Breast epithelium (tissue), 3 donors: ENCODE data around the gene FLT3LG.

ENCODE experiments used
- POLR2A ChIP-seq: fragments of 450-650 bp; IDR thresholded peaks from one replicate; pipeline ENCODE4 v1.6.1; 2016; ENCODE audit warnings: antibody characterized with exemption, mild to moderate bottlenecking, moderate library complexity
- POLR2AphosphoS5 ChIP-seq, 3 donors: sonication (generic); formaldehyde crosslinking; IDR thresholded peaks; one replicate each; pipeline ENCODE4 v1.6.1; 2017; ENCODE audit warnings: antibody characterized with exemption in 3 of 3
- TF ChIP-seq, protein P1 (sequence below), 3 donors: fragments of 450-650 bp; IDR thresholded peaks; one replicate each; pipeline ENCODE4 v1.5.1; 2016 to 2017; ENCODE audit warnings: antibody characterized with exemption in 3 of 3, mild to moderate bottlenecking in 3 of 3, moderate library complexity in 3 of 3

DNA sequence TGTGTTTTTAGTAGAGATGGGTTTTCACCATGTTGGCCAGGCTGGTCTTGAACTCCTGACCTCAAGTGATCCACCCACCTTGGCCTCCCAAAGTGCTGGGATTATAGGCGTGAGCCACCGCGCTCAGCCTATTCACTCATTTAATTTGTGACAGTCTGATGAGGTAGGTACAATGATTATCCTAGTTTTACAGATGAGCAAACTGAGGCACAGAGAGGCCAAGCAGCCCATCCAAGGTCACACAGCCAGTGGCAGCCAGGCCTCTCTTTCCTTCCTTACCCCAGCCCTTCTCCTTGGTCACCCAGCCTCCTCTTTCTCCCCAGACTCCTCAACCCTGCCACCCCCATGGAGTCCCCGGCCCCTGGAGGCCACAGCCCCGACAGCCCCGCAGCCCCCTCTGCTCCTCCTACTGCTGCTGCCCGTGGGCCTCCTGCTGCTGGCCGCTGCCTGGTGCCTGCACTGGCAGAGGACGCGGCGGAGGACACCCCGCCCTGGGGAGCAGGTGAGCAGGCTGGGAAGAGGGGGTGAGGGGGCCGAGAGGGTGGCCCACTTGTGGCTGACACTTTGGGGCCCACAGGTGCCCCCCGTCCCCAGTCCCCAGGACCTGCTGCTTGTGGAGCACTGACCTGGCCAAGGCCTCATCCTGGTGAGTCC, 6.1 kb downstream of the FLT3LG start:
- TF ChIP-seq, protein P1, sequence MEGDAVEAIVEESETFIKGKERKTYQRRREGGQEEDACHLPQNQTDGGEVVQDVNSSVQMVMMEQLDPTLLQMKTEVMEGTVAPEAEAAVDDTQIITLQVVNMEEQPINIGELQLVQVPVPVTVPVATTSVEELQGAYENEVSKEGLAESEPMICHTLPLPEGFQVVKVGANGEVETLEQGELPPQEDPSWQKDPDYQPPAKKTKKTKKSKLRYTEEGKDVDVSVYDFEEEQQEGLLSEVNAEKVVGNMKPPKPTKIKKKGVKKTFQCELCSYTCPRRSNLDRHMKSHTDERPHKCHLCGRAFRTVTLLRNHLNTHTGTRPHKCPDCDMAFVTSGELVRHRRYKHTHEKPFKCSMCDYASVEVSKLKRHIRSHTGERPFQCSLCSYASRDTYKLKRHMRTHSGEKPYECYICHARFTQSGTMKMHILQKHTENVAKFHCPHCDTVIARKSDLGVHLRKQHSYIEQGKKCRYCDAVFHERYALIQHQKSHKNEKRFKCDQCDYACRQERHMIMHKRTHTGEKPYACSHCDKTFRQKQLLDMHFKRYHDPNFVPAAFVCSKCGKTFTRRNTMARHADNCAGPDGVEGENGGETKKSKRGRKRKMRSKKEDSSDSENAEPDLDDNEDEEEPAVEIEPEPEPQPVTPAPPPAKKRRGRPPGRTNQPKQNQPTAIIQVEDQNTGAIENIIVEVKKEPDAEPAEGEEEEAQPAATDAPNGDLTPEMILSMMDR (IDR thresholded peaks at IDR 0.05) = no peak
- TF ChIP-seq POLR2A (no peak), POLR2AphosphoS5 (IDR thresholded peaks at IDR 0.05) (no peak)
